NCI-H748 (cell line): ENCODE data around the gene INHA.

Experiments
- DNase-seq: peaks from one replicate; lab custom pipeline; 2025; ENCODE audit not compliant: unreplicated experiment; lab: John Stamatoyannopoulos, UW

INHA gene

GRCh38 chr2:219557791-219558785 is 14.0 kb upstream of the INHA start:
- DNase-seq = no peak

GRCh38 chr2:219559156-219559915 is 12.8 kb upstream of the INHA start:
- DNase-seq = no peak

DNA sequence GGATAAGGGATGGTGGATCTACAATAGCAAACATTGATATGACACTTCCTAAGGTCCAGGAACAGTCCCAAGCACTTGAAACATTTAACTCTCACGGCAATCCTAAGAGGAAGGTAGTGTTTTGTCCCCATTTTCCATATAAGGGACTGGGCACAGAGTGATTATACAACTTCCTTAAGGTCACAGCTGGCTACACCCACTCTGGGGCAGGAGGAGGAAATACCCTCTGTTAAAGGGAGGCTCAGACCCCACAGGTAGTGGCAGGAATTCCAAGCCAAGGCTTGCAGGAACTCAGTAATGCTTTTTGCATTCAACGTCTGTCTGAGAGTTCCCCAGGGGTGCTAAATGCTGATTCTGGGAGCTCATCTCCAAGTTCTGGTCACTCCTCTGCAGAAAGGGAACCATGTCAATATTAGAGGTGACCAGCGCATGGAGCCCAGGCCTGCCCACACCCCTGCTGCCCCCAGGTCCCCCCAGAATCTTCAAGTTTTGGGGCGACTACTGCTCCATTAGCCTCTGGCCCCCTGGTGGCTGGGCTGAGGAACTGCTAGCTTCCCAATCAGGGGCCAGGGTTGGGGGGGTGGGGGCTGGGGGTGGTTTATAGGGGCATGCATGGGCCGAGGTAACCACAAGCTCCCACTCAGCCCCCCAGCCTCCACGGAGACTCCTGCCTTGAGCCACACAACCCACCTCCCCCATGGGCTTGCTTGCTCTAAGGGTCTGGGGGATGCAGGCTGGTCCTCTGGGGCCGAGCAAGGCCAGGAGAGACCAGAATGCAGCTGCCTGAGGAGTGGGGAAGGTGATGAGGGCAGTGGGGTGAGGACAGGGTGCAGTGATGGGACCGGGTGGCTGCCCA is 11.8 kb upstream of the INHA start:
- no peak for DNase-seq

GRCh38 chr2:219560893-219561178 is 11.3 kb upstream of the INHA start:
- DNase-seq = no peak

- no peak for DNase-seq
Observed at GRCh38 chr2:219561179-219562048, 10.7 kb upstream of the INHA start.

DNA sequence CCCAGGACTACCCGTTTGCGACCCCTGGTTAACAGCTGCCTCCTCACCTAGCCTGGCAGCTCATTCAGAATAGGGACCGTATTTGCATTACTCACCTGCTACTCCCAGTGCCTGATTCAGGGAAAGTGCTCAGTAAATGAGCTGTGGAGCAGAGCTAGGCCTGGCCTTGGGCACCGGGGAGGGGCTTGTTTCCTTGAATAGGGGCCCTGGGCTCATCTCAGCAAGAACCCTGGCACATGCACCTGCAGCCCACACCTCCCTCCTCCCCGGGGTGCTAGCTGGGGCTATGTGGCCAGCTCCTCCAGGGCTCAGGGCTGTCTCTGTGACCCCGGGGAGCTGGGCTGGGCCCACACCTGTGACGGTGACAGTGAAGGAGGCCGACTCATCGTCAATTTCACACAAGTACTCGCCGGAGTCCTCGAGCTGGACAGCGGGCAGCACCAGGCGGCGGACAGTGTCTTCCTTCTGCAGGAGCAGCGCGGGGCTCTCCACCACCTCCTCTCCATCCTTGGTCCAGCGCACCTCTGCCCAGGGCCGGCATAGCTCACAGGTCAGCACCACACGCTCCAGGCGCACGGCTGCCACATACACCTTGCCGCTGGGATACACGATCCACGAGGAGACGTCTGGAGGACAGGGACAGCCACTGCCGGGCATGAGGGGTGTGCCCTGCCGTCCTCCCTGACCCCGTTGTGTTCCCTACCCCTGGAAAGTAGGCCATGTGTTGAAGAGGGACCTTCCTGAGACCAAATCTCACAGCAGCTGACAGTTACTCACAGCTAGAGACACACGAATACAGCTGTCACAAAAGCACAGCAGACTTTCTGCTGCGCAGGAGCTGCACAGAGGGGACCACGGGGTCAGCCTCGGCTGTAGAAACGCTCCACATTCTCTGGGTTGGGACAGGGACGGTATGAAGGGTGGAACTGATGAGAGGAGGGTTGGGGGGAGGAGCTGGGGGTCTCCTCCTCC is 9.8 kb upstream of the INHA start:
- DNase-seq = no peak

DNA sequence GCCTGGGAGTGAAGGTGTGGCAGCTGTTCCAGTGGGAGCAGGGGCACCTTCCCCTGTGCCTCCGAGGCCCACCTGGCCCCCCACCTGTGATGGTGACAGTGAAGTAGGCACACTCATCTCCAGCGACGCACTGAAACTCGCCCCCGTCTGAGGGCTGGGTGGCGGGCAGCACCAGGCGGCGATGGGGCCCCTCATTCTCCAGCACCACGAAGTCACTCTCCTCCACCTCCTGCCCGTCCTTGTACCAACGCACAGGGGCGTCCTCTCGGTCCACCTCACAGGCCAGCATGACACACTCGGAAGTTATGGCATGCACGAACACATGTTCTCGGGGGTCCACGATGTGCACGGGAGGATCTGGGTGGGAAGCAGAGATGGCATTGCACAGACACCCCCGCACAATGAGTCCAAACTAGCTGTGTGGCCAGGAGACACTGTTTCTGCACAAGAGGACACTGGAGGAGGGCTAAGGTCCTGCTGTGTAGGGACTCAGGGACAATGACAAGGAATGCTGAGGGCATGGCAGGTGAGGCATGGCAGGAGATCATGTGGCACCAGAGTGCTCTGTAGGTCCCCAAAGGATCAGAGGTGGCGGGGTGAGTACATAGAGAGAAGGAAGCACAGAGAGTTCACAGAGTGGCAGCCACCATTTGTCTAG is 8.7 kb upstream of the INHA start:
- DNase-seq = no peak

GRCh38 chr2:219565130-219566080 is 6.7 kb upstream of the INHA start:
- DNase-seq = no peak

- DNase-seq = no peak
Observed at GRCh38 chr2:219566640-219567039, 5.5 kb upstream of the INHA start.

GRCh38 chr2:219567131-219567530 is 5.0 kb upstream of the INHA start:
- DNase-seq = no peak

GRCh38 chr2:219567791-219568361 is 4.2 kb upstream of the INHA start:
- DNase-seq = no peak

DNA sequence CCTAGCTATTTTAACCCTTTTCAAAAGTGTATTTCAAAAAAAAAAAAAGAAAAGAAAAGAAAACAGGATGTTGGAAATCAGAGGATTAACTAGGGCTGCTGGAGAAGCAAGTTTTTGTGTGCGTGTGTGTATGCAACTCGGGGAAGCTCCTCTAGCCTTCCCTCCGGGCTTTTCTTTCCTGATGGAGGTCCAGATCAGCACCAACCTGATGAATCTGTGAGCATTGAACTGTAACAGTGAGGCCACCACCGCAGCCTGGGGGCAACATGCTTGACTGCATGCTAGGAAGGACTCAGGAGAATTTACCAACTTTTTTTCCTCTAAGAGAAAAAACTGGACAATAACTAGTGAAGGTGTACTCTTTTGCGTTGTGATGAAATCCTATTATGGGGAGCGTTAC is 3.1 kb upstream of the INHA start:
- DNase-seq = no peak

DNA sequence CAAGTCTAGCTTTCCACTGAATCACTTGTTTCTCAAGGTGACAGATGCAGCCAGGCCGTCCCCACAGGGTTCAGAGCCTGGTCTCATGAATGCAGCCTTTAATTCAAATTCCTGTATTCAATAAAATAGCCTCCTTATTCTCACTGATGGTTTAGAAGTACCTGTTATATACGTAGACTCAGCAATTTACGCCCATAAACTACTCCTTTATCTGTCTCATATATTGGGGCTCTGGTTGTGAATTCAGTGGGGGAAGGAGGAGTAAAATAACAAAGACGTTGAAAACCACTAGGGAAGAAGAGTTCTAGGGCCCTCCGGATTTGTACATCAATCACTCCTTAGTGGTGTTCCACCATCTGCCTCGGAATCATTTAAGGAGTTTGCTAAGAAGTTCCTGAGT is 2.5 kb upstream of the INHA start:
- DNase-seq = no peak

GRCh38 chr2:219570194-219570923 is 1.8 kb upstream of the INHA start:
- DNase-seq = peak; percentile 68

DNA sequence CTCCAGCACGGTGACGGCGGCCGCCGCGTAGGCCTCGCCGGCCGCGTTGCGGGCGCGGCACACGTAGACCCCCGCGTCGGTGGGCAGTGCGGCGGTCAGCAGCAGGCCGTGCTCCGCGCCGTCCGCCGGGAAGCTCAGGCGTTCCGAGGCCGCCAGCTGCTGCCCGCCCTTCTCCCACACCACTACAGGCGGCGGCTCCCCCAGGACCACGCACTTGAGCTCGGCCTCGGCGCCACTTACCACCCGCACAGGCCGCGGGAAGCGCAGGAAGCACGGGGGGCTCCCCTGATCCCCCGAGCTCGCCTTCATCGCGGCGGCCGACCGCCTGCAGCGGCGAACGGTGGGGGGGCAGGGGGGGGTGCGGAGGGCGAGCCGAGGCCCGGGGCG is 1.2 kb upstream of the INHA start:
- DNase-seq = peak; percentile 46
